ENCODE measurements around the gene ENC1. TPM values are rescaled to one million over a fixed set of nuclear protein-coding genes. Genes with fewer than 3 reads are reported as not detected.

The ENC1 gene
- polyA plus RNA-seq, 2 of the 4 experiments (the other 2 are of a cell fraction): 17.0 to 20.0 TPM

GRCh38 chr5:74660140-74660539 is 19.6 kb upstream of the ENC1 start:
- CTCF ChIA-PET: interaction anchor here (3.8 kb wide), 1 partner anchor 11 kb away, joined by 22 read pairs; no protein-coding TSS in a partner anchor
- H3K4me2 ChIP-seq: no peak overlapping the region
- POLR2A ChIA-PET: no interaction called here
- ATAC-seq: no peak
- no peak for DNase-seq (ENCODE audit: low read depth in 1 of 2, low spot score in 1 of 2)
- no peaks in the 10 kb centered on the region for H3K4me1 ChIP-seq
- no peak overlapping the region for H3K27ac ChIP-seq
- TF ChIP-seq RCOR1 (IDR thresholded peaks at IDR 0.05; ENCODE audit: low read depth, low read length): no peak
- TF ChIP-seq REST (IDR thresholded peaks at IDR 0.05): no peak
- no peak for TF ChIP-seq HOXB13 (CRISPR knock-in tag; IDR thresholded peaks at IDR 0.05; ENCODE audit: low read depth)
- TF ChIP-seq RAD21 (conservative IDR thresholded peaks at IDR 0.05 in 1 of 2, IDR thresholded peaks at IDR 0.05 in 1 of 2): no peak
- TF ChIP-seq HDAC2 (IDR thresholded peaks at IDR 0.05): no peak
- no peak for TF ChIP-seq ZSCAN20 (CRISPR knock-in tag; IDR thresholded peaks at IDR 0.05)
- no peak for TF ChIP-seq HOXA7 (CRISPR knock-in tag; IDR thresholded peaks at IDR 0.05)
- TF ChIP-seq MAX (IDR thresholded peaks at IDR 0.05): no peak
- TF ChIP-seq MAFK (IDR thresholded peaks at IDR 0.05; ENCODE audit: partially characterized antibody): no peak
- TF ChIP-seq KDM5A (IDR thresholded peaks at IDR 0.05): no peak
- no peak for TF ChIP-seq POLR2AphosphoS2 (conservative IDR thresholded peaks at IDR 0.05; ENCODE audit: low read length)
- TF ChIP-seq FOSL2 (IDR thresholded peaks at IDR 0.05): no peak
- no peak for TF ChIP-seq FOSL2 (CRISPR knock-in tag; IDR thresholded peaks at IDR 0.05)
- no peak for TF ChIP-seq ZFP36 (IDR thresholded peaks at IDR 0.05; ENCODE audit: borderline replicate concordance, partially characterized antibody)
- no peak for TF ChIP-seq SMC3 (IDR thresholded peaks at IDR 0.05)
- no peak for TF ChIP-seq EHMT2 (IDR thresholded peaks at IDR 0.05; ENCODE audit: low read depth)
- no peak for TF ChIP-seq ZNF302 (CRISPR knock-in tag; IDR thresholded peaks at IDR 0.05)
- no peak for TF ChIP-seq CHD2 (IDR thresholded peaks at IDR 0.05; ENCODE audit: low read length, partially characterized antibody)
- TF ChIP-seq MAZ (IDR thresholded peaks at IDR 0.05; ENCODE audit: borderline replicate concordance, low read depth, low read length): no peak
- no peak for TF ChIP-seq ELK1 (IDR thresholded peaks at IDR 0.05; ENCODE audit: low read depth, low read length)
- no peak for TF ChIP-seq ESRRA (IDR thresholded peaks at IDR 0.05; ENCODE audit: borderline replicate concordance, low read length)
- 16% methylated on average over 1 of the region's 1 CpG for WGBS (ENCODE audit: missing lambda C conversion rate)
- H3K9me3 ChIP-seq: no peaks in the 10 kb centered on the region
- FAIRE-seq: no peak
- no peak overlapping the region for H3K4me3 ChIP-seq

- H3K4me3 ChIP-seq: no peak overlapping the region
- H3K4me2 ChIP-seq: no peak overlapping the region
- WGBS (ENCODE audit: missing lambda C conversion rate): 58% methylated on average over 3 of the region's 3 CpGs
- no peak overlapping the region for H3K27ac ChIP-seq
- ATAC-seq: no peak
- TF ChIP-seq CTCF (IDR thresholded peaks at IDR 0.05) (no peak), FOXS1 (CRISPR knock-in tag; IDR thresholded peaks at IDR 0.05) (no peak), CEBPB (IDR thresholded peaks at IDR 0.05) (no peak), MAFK (IDR thresholded peaks at IDR 0.05; ENCODE audit: partially characterized antibody) (no peak), SMC3 (IDR thresholded peaks at IDR 0.05) (no peak), RAD21 (conservative IDR thresholded peaks at IDR 0.05 in 1 of 2, IDR thresholded peaks at IDR 0.05 in 1 of 2) (no peak)
- ChIA-PET CTCF (interaction anchor here (0.5 to 3.8 kb wide), 8 partner anchors 9 to 1068 kb away, joined by 3 to 22 read pairs (median 3); no protein-coding TSS in a partner anchor), POLR2A (no interaction called here)
- H3K4me1 ChIP-seq: no peaks in the 10 kb centered on the region
- no peak for DNase-seq (ENCODE audit: low read depth in 1 of 2, low spot score in 1 of 2)
- no peak for FAIRE-seq
- no peaks in the 10 kb centered on the region for H3K9me3 ChIP-seq
Observed at GRCh38 chr5:74659172-74659571, 18.6 kb upstream of the ENC1 start.

All from A549 (cell line).